K562 (cell line): ENCODE results near the gene ABR. TPM values are rescaled to one million over a fixed set of nuclear protein-coding genes. Genes with fewer than 3 reads are reported as not detected.

ENCODE experiments used
- AFF4 ChIP-seq: sonication (generic); formaldehyde crosslinking; IDR thresholded peaks from 2 replicates; pipeline ENCODE4 v1.8.0; 2023; ENCODE audit warnings: mild to moderate bottlenecking, missing genetic modification reagents
- ATF3 ChIP-seq, 2 experiments: fragments of 450-650 bp in 1 of 2; sonication (generic) in 1 of 2; formaldehyde crosslinking in 1 of 2; IDR thresholded peaks in 1 of 2; conservative IDR thresholded peaks in 1 of 2; 2 replicates each; pipeline versions ENCODE4 v1.6.1 to v1.8.1; 2016 to 2023; ENCODE audit warnings: mild to moderate bottlenecking in 2 of 2, moderate library complexity in 2 of 2, inconsistent platforms in 1 of 2, missing genetic modification reagents in 1 of 2
- BRF1 ChIP-seq: IDR thresholded peaks from 3 replicates; pipeline ENCODE4 v1.6.1; 2011; ENCODE audit warnings: borderline replicate concordance, mild to moderate bottlenecking; ENCODE audit not compliant: insufficient read length; ENCODE audit errors: extremely low read depth
- DDX20 ChIP-seq: fragments of 450-650 bp; IDR thresholded peaks from 2 replicates; pipeline ENCODE4 v1.6.1; 2016; ENCODE audit warnings: missing genetic modification characterization, low read depth, mild to moderate bottlenecking, missing compliant biosample characterization, moderate library complexity
- E2F4 ChIP-seq: sonication (generic); formaldehyde crosslinking; IDR thresholded peaks from 2 replicates; pipeline ENCODE4 v1.8.0; 2022; ENCODE audit warnings: mild to moderate bottlenecking, low read depth, missing genetic modification reagents
- PRPF4 ChIP-seq: fragments of 200-400 bp; formaldehyde crosslinking; IDR thresholded peaks from one replicate; pipeline ENCODE4 v1.6.1; 2017; ENCODE audit warnings: low read length, low read depth, mild to moderate bottlenecking; ENCODE audit not compliant: insufficient read depth, poor library complexity, severe bottlenecking
- SNIP1 ChIP-seq: fragments of 450-650 bp; IDR thresholded peaks from 2 replicates; pipeline ENCODE4 v1.7.1; 2017; ENCODE audit warnings: low read depth, mild to moderate bottlenecking
- THRA ChIP-seq: fragments of 450-650 bp; IDR thresholded peaks from 2 replicates; pipeline ENCODE4 v1.6.1; 2017; ENCODE audit warnings: mild to moderate bottlenecking, moderate library complexity
- ZFP91 ChIP-seq: sonication (generic); formaldehyde crosslinking; IDR thresholded peaks from 2 replicates; pipeline ENCODE4 v1.8.0; 2022; ENCODE audit warnings: mild to moderate bottlenecking, missing genetic modification reagents
- ZNF217 ChIP-seq: sonication (generic); formaldehyde crosslinking; IDR thresholded peaks from 2 replicates; pipeline ENCODE4 v1.8.0; 2022; ENCODE audit warnings: mild to moderate bottlenecking, missing genetic modification reagents
- ZNF639 ChIP-seq, 2 experiments: fragments of 200-800 bp in 1 of 2; sonication (Bioruptor generic) in 1 of 2; sonication (generic) in 1 of 2; formaldehyde crosslinking in 1 of 2; IDR thresholded peaks in 1 of 2; conservative IDR thresholded peaks in 1 of 2; 2 replicates each; pipeline versions ENCODE4 v1.5.0 to v1.6.1; 2016 to 2020; ENCODE audit warnings: missing compliant biosample characterization in 1 of 2, missing genetic modification characterization in 1 of 2, missing genetic modification reagents in 1 of 2
- ZNF717 ChIP-seq: fragments of 250-450 bp; sonication (Bioruptor Pico); IDR thresholded peaks from 2 replicates; pipeline ENCODE4 v1.5.0; 2021
- ZNF766 ChIP-seq: fragments of 200-800 bp; sonication (Bioruptor generic); conservative IDR thresholded peaks from 2 replicates; pipeline ENCODE4 v1.6.1; 2016; ENCODE audit warnings: missing genetic modification characterization, missing compliant biosample characterization
- polyA plus RNA-seq, 8 experiments: library from polyadenylated mRNA; depleted of rRNA in 4 of 8; stranded (reverse) in 5 of 8; unstranded in 3 of 8; fragments of >200 nt; fragmentation: Nextera tagmentation in 2 of 8; fragmentation: Illumina TruSeq in 1 of 8; extraction: Ambion mirVana in 2 of 8; extraction: Trizol in 1 of 8; gene quantifications; 2 replicates each; pipeline versions ENCODE4 v1.2.1 to v1.2.3, GENCODE V29; 2011 to 2014; ENCODE audit warnings: inconsistent platforms in 1 of 8, missing spikeins in 1 of 8
- total RNA-seq, 7 experiments: library from RNA; depleted of rRNA in 6 of 7; stranded (reverse); fragments of >200 nt in 6 of 7; fragmentation: Illumina TruSeq in 2 of 7; extraction: Trizol in 2 of 7; gene quantifications; 2 replicates each; pipeline versions ENCODE4 v1.2.1 to v1.2.3, GENCODE V29; 2011 to 2021; ENCODE audit warnings: low replicate concordance in 1 of 7

ABR gene
- total and polyA plus RNA-seq, 9 of the 15 experiments (the other 6 are each of a cell fraction or from before 2014, with no cell fraction given) = 0.07 to 1.6 (median 0.37) TPM; not detected in 1

GRCh38 chr17:1203111-1203966 is 23.6 kb upstream of the ABR start (continued):
- no peak for TF ChIP-seq ZNF639 (CRISPR knock-in tag; conservative IDR thresholded peaks at IDR 0.05 in 1 of 2, IDR thresholded peaks at IDR 0.05 in 1 of 2)
- TF ChIP-seq ATF3 (IDR thresholded peaks at IDR 0.05) = peak; percentile 10; the same call in 1 of the 2 replicates
- TF ChIP-seq ATF3 (CRISPR knock-in tag; conservative IDR thresholded peaks at IDR 0.05) = no peak
- no peak for TF ChIP-seq THRA
- TF ChIP-seq BRF1 = no peak
- no peak for TF ChIP-seq ZNF217 (CRISPR knock-in tag)
- no peak for TF ChIP-seq ZNF766 (CRISPR knock-in tag)
- no peak for TF ChIP-seq ZFP91 (CRISPR knock-in tag)
- no peak for TF ChIP-seq E2F4 (CRISPR knock-in tag)
- no peak for TF ChIP-seq AFF4 (CRISPR knock-in tag)
- no peak for TF ChIP-seq DDX20
- TF ChIP-seq SNIP1 = no peak
- TF ChIP-seq PRPF4 = no peak
- TF ChIP-seq ZNF717 (CRISPR knock-in tag) = no peak
